ENCODE results near the gene GYPC.
"Not testable (repeated sequence)": the region's sequence is repeated elsewhere in the genome, so short reads cannot be mapped to it uniquely, and the experiment has no call there.

GYPC gene

DNA sequence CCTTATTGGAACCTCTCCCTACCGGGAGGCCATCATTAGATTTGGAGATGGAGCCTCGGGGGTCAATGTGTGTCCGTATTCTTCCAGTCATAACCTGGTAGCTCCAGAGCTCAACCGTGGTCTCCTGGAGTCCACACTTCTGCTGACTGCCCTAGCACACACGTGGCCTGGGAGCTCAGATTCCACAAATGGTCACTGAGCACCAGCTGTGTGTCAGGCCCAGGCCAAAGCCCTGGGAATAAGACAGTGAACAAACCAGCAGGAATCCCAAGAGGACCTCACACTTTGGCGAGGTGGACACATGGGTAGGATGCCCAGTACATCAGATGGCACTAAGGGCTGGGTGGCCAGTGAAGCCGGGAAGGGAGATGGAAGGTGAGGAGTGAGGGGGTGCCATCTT, 15.5 kb downstream of the GYPC start:
- DNase-seq (ENCODE audit: low read depth), result no peak

DNA sequence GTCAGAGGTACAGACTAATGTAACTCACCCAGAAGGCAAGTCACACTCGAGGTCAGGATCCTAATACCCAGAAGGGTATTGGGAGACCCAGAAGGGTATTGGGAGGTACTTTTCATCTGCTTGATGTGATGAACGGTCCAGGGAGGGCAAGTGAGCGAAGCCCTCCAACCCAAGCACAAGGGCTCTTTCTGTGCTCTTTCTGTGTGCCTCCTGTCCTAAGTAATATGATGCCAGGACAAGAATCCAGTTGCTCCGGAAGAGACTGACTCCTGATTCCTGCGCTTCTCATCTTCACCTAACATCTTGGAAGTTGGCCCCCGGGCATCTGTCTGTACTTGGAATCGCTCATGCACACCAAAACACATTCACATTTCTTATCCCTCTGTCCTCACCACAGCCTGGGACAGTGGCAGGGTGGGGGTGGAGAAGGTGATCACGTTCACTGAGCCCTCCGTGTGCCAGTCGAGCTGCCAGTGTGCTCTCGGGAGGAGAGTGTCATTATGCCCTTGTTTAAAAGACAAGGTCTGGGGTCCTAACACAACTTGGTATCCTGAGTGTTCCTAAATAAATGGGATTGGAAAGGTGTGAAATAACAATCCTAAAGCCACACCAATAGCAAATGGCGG, 17.1 kb downstream of the GYPC start:
- no peak for DNase-seq (ENCODE audit: low read depth)

DNA sequence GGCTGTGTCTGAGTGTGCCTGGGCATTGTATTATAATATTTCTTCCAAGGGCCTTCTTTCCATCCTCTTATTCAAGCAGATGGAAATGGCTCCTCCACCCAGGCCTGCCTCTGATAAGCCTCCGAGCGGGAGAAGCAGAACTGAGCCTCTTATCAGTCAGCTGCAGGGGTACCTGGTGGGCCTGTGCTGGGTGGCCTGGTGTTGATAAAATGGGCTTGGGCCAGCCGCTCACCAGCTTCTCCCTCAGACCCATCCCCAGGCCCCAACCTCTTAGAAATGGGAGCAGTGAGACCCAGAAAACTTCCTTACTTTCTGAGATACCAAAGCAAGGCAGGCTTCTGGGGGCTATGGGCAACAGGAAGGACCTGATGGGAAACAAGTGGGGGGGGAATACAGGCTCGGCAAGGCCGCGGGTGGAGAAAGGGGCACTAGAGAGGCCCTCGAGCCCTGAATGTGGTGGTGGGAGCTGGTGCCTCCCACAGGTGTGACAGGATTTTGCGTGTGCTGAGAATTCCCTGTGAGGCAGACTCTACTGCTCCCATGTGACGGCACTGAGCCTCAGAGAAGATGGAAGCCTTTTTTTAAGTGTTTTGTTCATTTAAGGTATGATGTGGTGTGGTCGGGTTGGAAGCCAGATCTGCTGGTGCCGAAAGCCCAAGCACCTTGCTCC, 18.3 kb downstream of the GYPC start:
- no peak for DNase-seq (ENCODE audit: low read depth)

DNA sequence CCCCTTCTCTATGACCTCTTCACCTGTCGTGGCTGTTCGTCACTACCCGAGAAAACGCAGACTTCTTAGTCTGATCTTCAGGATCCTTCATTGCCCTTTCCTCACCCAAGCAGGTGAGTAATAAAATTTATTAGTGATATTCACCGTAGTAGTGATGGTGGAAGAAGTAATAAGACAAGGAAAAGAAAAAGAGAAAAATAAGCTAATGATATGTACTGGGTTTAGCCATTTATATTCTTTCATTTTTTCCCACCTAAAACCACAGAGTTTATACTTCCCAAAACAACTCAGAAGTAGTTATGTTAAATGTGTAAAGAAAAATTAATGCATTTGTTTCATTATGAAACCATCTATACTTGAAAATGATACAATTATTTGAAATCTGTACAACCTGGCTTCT, 19.7 kb downstream of the GYPC start:
- no peak for DNase-seq (ENCODE audit: low read depth)

DNA sequence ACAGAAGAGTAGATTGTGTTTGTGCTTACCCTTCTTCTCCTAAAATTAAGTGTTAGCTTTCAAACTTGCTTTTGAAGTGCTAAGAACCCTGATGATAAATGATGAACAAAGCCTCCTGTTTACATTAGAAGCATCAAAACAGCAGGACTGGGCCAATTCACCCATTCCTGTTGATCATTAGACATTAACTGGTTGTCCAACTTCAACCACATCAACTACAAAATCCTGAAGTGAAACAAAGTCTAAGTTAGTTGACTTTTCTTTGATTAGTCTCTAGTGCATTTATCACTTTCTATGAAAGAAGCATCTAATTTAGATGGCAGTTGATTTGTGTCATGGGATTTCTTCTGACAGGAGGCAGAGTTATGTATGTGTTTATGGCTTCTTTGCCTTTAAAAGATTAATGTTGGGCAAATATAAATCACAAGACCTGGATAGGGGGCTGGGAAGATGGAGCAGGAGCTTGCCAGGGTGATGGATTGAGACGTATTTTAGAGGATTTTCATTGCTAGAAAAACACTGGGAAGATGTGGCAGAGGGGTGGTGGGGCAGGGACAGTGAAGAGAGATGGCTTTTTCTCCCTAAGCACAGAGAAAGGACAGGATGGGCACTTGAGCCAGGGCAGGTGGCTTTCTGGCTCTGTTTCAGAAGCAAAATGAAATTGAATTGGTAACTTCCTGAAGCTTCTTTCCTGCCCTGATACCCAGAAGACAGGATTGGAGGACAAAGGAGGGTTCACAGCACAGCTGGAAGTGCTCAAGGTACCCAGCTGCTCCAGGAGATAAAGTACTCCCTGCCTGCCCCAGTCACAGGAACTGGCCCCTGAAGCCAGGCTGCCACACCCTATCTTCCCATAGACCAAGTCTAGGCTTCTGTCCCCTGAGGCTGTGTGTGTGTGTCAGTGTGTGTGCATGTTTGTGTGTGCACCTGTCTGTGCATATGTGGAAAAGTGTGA, 20.5 kb downstream of the GYPC start:
- no peak for DNase-seq (ENCODE audit: low read depth)

DNA sequence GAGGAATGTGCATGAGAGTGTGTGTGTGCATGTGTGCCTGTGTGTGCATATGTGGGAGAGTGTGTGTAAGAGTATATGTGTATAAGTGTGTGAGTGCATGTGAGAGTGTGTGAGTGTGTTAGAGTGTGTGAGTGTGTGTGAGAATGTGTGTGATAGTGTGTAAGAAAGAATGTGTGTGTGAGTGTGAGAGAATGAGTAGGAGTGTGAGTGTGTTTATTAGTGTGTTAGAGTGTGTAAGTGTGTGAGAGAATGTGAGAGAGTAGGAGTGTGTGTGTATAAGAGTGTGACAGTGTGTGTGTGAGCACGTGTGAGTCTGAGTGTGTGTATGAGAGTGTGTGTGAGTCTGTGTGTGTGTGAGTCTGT, 21.2 kb downstream of the GYPC start:
- DNase-seq (ENCODE audit: low read depth), result no peak

DNA sequence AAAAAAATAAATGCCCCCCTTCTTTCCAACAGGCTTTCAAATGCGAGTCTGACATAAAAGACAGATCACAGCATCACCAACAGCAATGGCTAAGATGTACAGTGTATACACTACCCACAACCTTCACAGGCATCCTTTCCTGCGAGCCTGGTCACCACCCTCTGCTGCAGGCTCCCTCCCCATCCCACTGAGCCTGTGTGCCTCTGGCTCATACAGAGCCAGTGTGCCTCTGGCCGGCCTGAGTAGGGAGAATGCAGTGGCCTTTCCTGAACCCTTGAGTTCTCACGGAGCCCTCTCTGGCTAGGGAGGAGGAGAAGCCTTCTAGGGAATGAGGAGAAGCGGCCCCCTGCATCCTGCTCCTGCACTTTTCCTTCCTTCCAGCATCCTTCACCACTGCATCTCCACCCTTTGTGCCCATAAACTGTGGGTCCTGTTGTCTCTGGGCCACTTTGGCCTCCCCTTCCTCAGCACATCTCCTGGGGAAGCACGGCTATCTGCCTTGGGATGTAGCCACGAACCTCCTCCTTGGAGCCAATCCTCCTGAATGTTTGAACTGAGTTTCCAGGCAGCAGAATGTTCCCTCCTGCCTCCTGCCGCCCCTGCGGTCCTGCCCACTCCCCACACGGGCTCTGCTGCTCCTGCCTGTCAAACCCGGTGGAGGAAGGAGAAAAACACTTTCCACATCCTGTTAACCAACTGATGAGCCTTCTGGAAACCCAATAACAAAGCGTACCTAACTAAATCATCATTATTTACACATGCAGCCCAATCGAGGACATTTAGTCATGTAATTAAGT, 22.5 kb downstream of the GYPC start:
- no peak for DNase-seq (ENCODE audit: low read depth)

DNA sequence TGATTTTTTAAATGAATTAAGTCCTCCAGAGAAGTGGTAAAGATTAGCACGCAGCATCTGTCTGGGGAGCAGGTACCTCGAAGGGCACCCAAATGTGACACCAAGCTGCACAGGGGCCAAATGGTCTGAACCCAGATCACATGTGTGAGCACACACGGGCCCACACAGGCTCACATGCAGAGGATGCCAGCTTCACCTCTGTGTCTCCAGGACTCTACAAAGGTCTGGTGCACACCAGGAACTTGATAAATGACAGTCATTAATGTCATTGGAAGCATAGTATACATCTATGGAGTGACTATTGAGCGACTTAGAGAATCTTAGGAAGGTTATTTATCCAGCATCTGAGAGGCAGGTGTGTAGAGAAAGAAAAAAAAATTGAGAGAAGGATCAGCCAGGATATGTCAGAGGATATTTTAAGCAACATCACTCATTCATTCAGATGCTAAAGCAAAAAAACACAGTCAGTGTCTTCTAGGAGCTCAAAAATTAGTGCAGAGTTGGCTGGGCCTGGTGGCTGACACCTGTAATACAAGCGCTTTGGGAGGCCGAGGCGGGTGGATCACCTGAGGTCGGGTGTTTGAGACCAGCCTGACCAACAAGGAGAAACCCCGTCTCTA, 23.2 kb downstream of the GYPC start:
- no peak for DNase-seq (ENCODE audit: low read depth)

DNA sequence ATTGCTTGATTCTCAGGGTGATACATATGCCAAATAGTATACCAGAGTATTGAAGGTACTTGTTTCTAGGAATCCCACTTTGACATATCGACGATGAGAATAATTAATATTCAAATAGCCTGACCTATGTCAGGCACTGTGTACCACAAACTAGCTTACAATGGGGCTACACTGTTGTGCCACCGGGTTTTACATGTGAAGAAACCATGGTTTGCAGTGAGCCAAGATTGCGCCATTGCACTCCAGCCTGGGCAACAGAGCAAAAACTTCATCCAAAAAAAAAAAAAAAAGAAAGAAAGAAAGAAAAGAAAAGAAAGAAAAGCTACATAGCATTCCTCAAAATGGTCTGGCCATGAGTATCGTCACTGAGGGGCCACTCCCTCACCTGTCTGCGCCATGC, 25.5 kb downstream of the GYPC start:
- no peak for DNase-seq (ENCODE audit: low read depth)

DNA sequence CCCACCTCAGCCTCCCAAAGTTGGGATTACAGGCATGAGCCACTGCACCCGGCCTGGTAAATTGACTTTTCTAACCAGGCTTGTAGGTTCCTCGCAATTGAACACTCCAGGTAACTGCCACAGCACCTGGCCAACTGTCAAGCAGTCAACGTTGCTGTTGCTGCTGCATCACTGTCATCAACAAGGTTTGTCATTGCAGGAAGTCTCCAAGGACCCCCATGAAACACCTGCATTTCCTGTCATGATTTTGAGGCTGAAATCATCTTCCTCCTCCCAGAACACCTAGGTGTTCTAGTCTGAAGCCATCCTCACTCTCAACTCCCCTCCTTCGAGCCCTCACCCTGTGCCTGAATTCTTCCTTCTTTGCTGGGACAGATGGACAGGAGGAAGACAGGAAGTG, 29.7 kb downstream of the GYPC start:
- DNase-seq (ENCODE audit: low read depth), result no peak

DNA sequence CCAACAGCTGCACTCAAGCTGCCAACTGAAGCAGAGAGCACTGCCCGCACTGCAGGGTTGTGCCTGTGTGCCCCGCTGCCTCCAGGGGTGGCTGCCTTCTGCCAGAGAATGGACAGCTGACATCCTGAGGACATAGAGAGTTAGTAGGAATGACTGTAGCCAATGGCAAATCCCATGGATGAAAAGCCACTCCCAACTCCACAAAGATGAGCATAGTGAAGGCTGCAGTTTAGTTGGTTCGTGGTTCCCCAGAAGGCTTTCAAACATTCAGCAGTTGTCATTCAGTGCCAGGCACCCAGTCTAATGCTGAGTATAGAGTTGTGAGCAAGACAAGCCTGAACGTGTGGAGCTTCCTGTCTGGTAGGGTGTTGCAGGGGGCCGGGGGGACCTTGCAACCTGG, 30.3 kb downstream of the GYPC start:
- DNase-seq (ENCODE audit: low read depth), result no peak

DNA sequence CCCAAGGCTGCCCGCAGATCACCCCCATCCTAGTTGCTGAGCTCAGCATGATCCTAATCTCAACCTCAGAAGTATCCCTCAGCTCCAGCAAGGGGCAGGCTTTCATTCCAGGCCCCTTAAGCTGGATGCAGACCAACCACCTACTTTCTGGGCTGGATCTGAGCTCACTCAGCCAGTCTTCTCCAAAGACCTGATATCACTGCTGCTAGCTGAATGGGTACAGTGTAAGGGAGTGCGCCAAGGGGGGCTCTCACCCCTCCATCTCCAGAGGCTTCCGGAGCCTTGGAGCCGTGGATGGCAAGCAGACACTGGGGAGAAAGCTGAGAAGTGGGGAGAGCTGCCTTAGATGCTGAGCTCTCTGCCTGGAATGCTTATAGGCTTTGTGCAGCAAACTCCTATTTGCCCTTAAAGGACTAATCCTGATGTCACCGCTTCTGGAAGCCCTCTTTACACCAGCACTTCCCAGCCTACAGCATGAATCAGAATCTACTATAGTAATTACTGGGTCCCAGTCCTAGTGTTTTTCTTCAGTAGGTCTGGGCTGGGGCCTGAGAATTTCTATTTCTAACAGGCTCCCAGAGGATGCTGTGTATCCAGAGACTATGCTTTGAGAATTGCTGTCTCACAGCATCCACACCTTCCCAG, 31.0 kb downstream of the GYPC start:
- no peak for DNase-seq (ENCODE audit: low read depth)

DNA sequence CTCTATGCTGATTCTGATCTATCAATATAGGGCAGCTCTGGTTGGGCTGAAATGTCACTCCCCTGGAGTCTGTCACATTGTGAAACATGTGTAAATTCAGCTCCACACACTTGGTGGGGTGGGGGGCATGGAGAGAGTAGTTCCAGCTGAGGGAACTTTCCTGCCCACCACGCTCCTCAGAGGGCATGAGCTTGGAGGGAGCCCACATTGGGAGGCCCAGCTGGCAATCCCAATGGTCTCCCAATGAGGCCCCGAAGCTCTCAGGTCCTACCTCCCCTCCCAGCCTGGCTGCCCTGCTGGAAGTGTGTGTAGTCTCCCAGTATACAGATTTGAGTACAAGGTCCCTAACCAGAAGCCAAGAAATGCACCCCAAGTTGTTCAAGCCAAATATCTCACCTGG, 31.5 kb downstream of the GYPC start:
- no peak for DNase-seq (ENCODE audit: low read depth)

DNA sequence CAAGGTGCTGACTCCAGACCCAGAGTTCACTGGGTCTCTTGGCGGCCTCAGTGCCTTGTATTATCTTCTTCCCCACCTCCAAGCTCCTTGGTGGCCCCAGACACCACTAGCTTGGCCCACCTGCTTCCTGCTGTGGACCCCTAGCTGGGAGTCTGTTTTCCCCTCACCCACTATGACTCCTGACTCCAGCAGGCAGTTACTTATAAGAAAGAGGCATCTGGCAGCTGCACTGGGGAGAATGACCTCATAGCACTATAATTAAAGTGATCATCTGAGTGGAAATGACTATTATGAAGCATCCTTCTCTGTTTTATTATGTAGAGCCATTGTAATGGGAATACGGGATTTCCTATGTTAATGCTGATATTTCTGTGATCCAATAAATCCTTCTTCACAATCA, 32.6 kb downstream of the GYPC start:
- not testable (repeated sequence) for DNase-seq (ENCODE audit: low read depth)

DNA sequence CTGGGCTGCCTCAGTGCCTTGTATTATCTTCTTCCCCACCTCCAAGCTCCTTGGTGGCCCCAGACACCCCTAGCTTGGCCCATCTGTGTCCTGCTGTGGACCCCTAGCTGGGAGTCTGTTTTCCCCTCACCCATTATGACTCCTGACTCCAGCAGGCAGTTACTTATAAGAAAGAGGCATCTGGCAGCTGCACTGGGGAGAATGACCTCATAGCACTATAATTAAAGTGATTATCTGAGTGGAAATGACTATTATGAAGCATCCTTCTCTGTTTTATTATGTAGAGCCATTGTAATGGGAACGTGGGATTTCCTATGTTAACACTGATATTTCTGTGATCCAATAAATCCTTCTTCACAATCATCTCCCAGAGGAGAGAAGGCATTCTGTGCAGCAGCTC, 36.3 kb downstream of the GYPC start:
- DNase-seq (ENCODE audit: low read depth), result not testable (repeated sequence)

DNA sequence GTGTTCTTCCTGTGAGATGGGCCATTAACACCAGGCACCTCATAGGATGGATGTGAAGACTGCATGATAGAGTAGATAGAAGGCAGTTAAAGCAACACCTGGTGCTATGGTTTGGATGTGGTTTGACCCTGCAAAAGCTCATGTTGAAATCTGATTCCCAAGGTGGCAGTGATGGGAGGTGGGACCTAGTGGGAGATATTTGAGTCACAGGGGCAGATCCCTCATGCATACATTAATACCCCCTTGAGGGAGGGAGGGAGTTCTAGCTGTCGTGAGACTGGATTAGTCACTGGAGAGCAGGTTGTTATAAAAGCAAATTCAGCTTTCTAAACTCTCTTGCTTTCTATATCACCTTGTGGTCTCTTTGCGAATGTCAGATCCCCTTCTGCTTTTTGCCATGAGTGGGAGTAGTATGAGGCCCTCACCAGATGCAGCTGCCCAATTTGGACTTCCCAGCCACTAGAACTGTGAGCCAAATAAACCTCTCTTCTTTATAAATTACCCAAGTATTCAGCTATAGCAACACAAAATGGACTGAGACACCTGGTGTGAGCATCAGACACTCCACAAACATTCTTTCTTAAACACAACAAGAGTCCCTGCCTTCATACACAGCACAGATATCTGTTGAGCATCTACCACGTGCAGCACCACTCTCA, 37.1 kb downstream of the GYPC start:
- not testable (repeated sequence) for DNase-seq (ENCODE audit: low read depth)

DNA sequence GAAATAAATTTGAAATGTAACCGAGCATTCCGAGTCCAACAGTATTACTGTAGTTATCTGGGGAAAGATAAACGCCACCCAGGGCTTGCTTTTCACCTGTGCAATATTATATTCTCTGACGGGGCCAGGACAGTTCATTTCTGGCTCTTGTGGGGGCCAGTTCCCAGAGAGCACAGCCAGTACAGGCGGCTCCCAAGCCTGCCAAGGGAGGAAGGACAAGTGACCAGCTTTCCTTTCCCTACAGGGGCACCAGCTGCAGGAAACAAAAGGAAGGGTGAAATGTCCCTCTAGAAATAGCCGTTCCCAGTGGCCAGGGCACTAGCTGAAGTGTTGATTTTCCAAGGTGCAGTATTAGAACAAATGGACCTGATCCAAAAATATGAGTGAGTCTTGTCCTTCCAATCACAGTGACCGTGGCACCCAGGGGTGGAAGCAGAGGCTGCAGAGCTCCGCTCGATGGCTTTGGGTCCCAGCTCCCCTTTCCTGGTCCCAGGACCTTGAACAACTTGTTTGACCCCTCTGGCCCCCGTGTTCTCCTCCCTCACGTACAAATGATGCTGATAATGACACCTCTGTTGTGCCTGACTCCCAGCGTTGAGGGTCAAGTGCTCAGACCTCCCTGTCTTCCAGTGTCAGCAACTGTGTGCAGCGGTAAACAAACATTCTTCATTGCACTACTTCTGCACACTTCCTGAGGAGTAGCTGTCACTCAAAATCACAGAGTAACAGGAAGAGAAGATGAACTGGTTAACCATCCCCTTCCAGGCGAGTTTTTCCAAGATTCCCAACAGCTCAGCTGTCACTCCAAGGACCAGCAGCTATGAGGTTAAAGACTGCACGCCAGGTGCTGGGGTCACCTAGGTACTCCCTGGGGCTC, 40.9 kb downstream of the GYPC start:
- no peak for DNase-seq (ENCODE audit: low read depth)

DNA sequence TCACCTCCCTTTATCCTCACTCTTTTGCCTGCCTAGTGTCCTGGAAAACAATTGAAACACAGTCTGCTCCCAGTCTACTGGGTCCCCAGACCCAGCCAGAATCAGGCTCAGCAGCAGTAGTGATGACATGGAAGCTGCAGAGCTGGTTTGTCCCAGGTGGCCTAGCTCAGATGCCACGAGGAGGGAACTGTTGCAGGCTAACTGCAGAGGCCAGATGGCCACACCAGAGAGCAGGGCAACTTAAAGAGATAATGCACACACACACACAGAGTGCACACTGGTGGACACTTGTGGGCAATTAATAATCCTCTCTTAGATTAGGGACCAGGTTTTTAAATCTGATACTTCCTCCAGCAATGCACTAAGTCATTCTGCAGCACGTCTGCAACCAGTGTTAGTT, 42.4 kb downstream of the GYPC start:
- no peak for DNase-seq (ENCODE audit: low read depth)

DNA sequence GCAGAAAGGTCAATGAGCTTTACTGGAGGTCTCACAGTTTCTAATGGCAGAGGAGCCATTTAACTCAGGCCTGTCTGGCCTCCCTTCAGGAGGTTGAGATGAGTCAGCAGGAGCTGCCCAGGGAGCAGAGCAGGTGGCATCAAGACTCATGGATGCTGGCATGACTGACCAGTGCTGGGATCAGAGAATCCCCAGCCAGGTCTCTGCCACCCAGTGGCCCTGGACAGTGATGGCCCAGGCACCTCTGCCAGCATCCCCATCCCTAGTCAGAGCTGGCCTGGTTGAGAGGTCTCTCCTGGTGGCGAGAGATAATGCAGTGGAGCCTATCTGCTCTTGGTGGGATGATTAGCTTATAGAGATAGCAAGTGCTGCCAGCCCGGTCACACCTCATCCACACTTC, 43.1 kb downstream of the GYPC start:
- no peak for DNase-seq (ENCODE audit: low read depth)
